Stimulated activated CD8-positive, alpha-beta memory T cell treated with anti-CD3 and anti-CD28 coated beads, Interleukin-7, amount 100 ng/mL, for 4 hours (primary cell): ENCODE data around the gene NSG1.
"Not testable (repeated sequence)": the region's sequence is repeated elsewhere in the genome, so short reads cannot be mapped to it uniquely, and the experiment has no call there.

Experiments
- DNase-seq, 2 donors: peaks; one replicate each; pipeline ENCODE4 v3.0.0-alpha.2; 2020; ENCODE audit warnings: low read depth in 2 of 2

The NSG1 gene

DNA sequence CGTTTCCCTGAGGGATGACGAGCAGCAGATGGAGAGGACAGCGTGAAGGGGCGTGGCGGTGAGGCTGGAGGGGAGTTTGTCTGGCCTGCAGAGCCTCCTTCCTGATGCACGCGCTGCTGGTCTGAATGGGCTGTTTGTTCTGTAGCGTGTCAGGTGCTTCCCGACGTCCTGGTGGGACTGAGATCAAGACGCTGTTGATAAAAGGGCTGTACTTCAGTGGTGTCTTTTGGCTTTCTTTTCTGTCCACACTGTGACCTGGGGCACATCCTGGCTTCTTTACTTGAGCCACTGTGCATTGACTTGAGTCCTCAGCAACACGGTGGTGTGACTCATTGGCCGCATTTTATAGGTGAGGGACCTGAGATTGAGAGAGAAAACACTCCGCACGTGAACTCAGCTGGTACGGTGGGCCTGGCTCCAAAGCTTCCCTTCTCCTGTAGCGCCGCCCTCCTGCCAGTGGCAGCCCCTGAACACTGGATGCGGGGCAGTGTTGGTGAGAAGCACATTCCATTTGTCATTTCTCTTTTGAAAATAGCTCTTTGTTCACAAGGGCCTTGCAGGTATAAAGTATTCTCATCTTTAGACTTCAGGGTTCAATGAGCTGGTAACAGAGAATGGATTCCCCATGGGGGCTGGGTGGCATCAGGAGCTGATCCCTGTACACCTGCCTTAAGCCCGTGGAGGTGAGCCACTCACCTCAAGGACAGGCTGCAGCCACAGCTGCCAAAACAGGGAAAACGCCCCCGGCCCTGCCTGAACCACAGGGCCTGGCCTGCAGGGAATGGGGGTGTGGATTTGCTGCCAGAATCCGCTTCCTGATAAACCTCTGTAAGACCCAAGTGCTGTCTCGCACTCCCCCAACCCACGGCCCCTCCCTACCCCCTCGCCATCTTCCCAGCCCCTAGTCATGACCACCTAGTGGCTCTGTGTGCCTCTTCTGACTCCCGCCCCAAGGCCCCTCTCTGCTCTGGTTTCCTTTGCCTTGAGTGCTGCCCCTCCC lies 29.2 kb downstream of the NSG1 start:
- DNase-seq, result no peak

DNA sequence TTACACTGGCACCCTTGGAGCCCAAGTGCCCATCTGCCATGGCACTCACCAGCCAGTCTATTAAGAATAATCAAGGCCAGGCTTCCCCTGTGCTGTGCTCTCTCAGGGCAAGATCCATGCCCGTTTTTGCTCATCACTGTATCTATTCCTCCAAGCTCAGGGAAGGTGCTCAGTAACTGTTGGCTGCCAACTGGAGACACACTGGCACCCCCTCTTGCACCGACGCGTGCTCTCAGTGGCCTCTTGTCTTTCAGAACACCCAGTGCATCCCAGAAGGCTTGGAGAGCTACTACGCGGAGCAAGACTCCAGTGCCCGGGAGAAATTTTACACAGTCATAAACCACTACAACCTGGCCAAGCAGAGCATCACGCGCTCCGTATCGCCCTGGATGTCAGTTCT lies 30.1 kb downstream of the NSG1 start:
- DNase-seq, result no peak

- DNase-seq, result no peak
Observed at GRCh38 chr4:4417886-4418285, 31.0 kb downstream of the NSG1 start.

DNA sequence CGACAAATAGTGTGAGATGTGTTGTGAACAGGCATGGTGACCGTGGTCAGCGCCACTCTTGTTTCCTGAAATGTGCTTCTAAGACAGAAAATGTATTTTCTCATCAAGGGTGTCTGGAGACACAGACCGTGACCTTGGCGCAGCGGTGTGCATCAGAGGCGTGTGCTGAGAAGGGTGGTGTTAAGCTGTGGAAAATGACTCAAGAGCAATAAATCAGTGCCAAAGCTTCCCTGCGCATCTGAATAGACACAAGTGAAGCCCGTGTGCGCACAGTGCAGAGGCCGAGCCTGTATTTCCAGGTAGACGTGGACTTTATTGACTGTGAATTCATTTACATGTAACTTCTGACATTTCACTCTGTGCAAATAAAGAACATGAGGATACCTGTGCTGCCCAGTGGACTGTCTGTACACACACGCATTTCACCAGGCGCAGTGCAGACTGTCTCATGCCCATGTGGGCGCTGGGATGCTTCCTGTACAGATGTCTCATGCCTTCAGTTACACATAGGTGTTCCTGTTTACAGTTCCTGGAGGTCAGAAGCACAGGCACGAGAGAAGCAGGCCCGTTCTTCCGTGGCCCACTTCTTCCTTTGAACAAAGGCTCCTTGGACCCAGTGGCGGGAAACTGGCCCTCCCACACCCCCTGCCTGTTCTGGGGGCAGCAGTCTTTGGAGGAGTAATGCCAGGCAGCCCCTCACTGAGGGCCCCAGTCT lies 31.9 kb downstream of the NSG1 start:
- no peak for DNase-seq

DNA sequence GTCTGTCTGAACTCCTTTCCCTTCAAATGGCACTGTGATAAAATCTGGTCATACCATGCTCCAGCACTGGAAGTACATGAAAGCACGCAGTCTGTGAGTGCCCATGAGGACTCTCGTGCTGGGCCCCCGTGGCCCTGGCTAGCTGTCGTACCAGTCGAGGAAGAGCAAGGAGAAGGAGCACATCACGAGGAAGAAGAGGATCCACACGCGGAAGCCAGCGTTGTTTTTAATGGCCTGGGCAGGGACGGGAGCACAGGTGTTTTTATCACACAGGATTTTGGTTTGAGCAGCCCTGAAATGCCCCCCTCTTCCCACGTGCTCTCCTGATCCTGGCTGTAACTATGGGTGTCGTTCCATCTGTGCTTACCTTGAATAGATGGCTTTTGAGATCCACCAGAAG lies 33.0 kb downstream of the NSG1 start:
- no peak for DNase-seq

DNA sequence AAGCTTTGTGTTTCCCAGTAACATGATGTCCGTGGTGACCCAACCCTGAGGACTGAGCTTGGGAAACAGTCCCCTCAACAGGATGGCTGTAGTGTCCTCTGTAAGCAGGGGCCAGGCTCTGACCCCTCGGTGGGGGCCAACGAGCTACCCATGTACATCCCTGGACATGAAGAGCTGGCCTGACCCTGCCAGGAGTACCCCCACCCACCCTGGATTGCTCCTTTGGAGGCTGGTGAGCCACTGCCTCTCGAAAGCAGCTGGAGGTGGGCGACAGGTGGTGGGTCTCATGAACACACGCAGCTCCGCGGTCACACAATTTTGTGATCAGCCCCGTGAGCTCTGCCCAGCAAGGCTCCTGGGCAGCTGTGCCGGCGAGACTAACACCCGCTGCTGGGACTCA lies 33.5 kb downstream of the NSG1 start:
- no peak for DNase-seq

GRCh38 chr4:4421356-4421755 lies 34.5 kb downstream of the NSG1 start:
- DNase-seq, result no peak

DNA sequence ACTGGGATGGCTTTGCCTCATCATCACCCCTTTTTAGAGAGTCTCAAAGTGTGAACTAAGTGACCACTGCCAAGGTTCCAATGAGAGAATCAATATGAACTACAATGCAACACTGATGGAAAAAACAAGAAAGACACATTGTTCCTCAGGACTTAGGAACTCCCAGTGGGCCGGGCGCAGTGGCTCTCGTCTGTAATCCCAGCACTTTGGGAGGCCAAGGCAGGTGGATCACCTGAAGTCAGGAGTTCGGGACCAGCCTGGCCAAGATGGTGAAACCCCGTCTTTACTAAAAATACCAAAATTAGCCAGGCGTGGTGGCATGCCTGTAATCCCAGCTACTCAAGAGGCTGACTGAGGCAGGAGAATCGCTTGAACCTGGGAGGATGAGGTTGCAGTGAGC lies 35.2 kb downstream of the NSG1 start:
- not testable (repeated sequence) for DNase-seq

GRCh38 chr4:4422856-4423499 lies 36.1 kb downstream of the NSG1 start:
- no peak for DNase-seq

GRCh38 chr4:4423706-4424498 lies 37.0 kb downstream of the NSG1 start:
- no peak for DNase-seq

DNA sequence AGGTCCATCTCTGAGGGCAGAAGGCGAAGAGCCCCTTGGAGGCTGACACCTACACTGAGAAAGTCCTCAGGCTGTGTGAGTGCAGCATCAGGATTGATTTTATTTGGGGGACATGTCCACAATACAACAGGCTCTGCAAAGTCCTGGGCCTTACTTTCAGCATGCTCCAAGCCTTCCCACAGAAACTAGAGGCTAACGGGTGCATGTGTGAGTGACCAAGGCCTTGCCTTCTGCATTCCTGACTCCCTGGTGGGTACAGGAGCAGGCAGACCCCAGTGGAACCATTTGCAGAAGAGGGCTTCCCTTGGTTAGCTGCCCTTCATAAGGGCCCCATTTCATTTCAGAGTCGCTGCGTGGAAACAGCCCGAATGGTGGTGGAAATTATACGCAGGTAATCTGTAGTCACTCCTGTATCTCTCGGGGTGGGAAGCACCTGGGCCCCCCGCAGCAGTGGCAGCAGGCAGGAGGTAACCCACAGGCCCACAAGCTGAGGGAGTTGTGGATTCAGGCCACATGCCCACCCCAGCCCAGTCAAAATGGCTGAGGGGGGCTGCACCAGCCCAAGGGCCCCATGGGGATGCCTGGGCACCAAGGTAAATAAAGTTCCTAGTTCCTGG lies 37.7 kb downstream of the NSG1 start:
- DNase-seq, result no peak

DNA sequence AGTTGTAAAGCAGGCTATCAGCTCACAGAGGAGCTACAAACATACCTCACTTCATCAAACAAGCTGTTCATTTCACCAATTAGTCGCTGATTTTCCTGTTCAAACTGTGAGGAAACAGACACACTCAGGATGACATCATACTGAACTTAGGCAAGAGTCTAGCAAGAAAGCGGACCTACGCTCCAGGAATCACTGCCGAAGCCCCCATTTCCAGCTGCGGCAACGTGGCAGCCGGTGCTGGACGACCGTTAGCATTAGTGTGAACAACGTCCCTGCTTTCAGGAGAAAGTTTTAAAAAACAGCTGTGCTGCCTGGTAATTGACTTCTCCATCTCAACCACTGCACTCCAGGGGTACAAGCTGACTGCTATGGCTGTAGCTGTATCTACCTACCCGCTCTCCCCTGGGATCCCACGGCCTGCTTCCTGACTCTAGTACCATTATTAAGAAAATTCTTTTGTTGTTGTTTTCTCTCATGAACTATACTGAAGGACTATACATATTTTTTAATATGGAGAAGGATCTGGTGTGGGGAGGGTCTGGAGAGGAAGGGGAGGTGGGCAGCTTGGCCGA lies 38.3 kb downstream of the NSG1 start:
- DNase-seq, result no peak

DNA sequence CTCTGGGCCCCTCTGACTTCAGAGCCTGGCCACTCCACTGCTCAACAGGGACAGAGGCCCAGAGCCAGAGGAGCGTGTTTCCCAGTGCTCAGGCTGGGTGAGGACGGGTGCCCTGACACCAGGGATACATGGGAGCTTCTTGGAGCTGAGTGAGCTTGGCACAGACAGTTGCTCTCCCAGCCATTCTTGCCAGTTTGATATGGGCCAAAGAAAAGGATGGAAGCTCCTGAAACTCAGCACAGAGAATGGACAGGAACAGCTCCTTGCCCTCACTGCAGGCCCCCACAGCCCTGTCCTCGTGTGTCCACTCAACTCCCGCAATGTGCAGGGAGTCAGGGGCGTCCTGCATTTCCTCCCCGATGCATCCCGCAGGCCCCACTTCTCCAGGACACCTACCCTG lies 38.8 kb downstream of the NSG1 start:
- no peak for DNase-seq

DNA sequence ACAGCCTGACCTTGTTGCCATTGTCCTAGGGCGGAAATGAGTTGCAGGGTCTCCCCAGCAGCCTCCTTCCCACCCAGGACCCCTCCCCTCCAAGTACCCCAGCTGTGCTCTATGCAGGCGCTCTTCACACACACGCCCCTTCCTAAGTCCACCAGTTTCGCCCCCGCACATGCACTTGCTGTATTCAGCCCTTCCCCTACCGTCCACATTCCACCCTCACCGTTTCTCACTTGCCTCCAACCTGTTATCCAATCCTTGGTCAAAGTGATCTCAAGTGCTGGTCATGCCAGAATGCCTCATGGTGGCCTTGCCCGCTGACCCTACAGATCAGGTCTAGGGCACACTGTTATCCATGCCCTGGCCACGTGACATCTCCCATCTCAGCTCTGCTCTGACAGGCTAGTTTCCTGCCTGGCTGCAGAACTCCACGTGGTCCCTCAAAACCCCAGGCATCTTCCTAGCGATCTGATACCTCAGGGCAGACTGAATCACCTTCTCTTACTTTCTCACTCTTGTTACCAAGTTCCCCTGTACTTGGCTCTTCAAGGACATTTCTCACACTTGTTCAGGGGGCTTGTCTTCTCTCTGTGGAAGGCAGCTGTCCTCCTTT lies 39.7 kb downstream of the NSG1 start:
- no peak for DNase-seq

- no peak for DNase-seq
Observed at GRCh38 chr4:4427121-4427870, 40.4 kb downstream of the NSG1 start.

DNA sequence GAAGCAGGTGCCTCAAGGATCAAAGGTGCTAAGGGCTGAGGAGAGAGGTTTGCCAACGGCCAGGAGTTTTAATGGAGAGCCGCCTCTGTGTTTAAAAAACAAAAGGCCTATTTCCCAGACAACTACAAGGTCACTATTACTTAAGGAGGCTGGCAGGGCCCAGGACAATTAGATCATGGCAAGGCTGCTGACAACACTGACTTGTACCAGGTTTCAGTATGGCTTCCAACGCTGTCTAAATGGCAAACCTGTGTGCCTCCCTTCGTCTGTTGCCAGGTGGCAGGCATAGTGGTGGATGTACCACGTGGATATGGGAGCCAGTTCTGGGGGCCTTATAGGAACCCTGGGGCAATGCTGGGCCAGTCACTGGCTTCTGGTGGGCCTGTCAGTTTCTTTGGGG lies 41.0 kb downstream of the NSG1 start:
- no peak for DNase-seq

- DNase-seq, result no peak
Observed at GRCh38 chr4:4428966-4429875, 42.3 kb downstream of the NSG1 start.

DNA sequence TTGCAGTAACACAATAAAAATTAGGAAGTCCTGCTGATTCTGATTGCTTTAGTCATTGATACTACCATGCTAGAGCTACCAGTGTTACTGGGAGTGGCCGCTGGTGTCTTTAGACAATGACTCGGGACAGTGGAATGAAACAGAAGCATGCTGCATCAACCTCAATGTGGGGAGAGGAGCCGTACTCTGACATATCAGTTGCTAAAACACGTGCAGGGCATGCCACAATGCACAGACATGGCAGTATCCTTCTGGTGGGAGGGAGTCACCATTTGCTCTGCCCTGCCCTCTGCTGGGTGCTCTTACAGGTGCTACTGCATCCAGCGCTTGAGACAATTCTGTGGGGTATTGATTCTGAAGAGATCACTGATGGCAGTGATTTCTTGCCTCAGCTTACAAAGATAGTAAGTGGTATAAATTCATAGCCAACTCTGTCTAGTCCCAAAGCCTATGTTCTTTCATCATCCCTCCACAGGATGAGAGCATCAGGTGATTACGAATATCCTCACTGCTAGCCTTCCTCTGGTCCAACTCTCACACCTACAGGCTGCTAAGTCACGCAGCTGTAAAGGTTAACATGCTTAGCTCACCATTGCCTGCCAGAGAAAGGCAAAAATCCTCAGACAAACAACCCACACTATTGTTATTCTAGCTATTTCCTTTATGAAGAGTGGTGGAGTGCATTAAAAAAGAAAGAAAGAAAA lies 43.7 kb downstream of the NSG1 start:
- DNase-seq, result no peak
